ENCODE measurements around the gene COL1A2.

COL1A2 gene

DNA sequence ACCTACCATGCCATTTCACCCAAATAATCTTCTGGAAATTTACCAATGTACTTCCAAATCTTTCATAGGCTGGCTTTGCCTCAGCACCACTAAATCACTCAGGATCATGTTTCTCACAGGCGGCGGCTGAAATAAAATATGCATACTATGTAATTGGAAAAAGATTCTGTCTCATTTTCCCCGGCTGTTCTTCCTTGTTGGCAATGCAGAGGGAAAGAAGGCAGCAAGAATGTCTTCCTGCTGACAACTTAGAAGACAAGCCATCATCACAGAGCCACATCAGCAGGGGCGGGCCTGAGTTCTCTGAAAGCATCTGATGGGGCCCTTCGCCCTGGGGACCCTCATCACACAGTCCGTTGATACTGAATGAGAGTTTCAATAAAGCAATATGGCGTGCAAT lies 39.2 kb upstream of the COL1A2 start:
- no peak overlapping the region for H3K4me3 ChIP-seq (ENCODE audit: low read length)
- TF ChIP-seq, protein P1, sequence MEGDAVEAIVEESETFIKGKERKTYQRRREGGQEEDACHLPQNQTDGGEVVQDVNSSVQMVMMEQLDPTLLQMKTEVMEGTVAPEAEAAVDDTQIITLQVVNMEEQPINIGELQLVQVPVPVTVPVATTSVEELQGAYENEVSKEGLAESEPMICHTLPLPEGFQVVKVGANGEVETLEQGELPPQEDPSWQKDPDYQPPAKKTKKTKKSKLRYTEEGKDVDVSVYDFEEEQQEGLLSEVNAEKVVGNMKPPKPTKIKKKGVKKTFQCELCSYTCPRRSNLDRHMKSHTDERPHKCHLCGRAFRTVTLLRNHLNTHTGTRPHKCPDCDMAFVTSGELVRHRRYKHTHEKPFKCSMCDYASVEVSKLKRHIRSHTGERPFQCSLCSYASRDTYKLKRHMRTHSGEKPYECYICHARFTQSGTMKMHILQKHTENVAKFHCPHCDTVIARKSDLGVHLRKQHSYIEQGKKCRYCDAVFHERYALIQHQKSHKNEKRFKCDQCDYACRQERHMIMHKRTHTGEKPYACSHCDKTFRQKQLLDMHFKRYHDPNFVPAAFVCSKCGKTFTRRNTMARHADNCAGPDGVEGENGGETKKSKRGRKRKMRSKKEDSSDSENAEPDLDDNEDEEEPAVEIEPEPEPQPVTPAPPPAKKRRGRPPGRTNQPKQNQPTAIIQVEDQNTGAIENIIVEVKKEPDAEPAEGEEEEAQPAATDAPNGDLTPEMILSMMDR (IDR thresholded peaks at IDR 0.05; ENCODE audit: insufficient read depth, low read depth, low read length, missing control alignments) = no peak
- no peak for DNase-seq (ENCODE audit: low read depth)

DNA sequence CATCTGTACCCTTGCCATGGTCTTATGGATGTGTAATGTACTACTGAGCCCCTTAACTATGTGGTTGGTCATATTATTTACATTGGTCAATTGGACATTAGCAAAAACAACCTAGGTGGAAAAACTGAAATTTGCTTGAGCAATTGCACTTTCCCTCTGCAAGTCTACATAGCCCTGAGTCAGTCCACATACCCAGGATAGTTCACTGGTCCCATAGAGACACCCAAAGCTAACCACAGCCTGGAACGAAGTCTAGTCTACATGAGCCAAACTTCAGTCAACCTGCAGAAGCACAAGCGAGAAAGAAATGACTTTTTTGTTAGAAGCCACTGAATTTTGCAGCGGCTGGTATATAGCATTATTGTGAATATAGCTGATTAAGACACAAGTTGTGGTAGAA lies 37.6 kb upstream of the COL1A2 start:
- no peak overlapping the region for H3K4me3 ChIP-seq (ENCODE audit: low read length)
- no peak for DNase-seq (ENCODE audit: low read depth)

DNA sequence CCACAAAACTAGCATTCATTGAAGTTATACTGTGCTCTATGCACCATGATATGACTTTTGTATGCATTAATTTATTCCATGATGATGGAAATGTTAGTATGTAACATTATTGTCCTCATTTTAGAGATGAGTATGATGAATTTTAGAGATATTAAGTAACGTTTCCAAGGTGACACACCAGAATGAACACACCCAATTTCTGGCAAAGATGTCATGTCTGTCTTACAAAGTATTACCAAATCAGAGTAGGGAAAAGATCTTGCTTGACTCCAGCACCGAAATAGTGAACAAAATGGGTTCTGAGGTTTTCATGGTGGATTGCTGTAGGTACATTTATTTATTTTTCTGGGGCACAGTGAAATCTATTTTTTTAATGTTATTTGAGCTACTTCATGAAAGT lies 33.8 kb upstream of the COL1A2 start:
- TF ChIP-seq, protein P1 (IDR thresholded peaks at IDR 0.05; ENCODE audit: insufficient read depth, low read depth, low read length, missing control alignments) = no peak
- DNase-seq (ENCODE audit: low read depth) = no peak
- no peak overlapping the region for H3K4me3 ChIP-seq (ENCODE audit: low read length)

More for the DNA sequence above, 37.6 kb upstream of the COL1A2 start:
- TF ChIP-seq, protein P1 (IDR thresholded peaks at IDR 0.05; ENCODE audit: insufficient read depth, low read depth, low read length, missing control alignments) = no peak

DNA sequence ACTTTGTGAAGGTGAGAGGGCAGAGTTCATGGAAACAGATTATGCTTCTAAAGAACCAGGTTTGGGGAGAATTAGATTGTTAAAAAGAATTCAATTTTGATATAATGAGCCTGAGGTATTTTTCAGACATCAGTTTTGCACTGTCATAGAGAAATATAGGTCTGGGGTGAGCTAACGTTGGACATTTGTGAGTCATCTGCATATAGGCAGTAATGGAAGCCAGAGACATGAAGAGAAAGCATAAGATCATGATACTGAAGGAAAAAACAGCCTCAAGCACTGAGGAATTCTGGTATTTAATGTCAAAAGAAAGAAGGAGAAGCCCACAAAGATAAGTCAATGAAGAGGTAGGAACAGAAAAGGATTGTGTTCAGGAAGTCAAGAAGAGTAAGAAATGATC lies 32.4 kb upstream of the COL1A2 start:
- DNase-seq (ENCODE audit: low read depth) = no peak
- H3K4me3 ChIP-seq (ENCODE audit: low read length) = no peak overlapping the region
- TF ChIP-seq, protein P1 (IDR thresholded peaks at IDR 0.05; ENCODE audit: insufficient read depth, low read depth, low read length, missing control alignments) = no peak

DNA sequence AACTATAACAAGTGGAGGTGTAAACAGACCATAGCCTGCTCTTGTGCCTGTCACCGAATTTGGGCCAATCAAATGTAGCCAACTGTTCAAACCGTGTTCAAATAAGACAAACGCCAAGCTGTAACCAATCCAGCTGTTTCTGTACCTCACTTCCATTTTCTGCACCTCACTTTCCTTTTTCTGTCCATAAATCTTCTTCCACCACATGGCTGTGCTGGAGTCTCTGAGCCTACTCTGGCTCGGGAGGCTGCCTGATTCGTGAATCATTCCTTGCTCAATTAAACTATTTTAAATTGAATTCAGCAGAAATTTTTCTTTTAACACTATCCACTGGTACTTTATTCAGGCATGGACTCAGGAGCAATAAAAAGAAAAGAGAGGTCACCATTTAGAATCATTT lies 29.9 kb upstream of the COL1A2 start:
- no peak overlapping the region for H3K4me3 ChIP-seq (ENCODE audit: low read length)
- TF ChIP-seq, protein P1 (IDR thresholded peaks at IDR 0.05; ENCODE audit: insufficient read depth, low read depth, low read length, missing control alignments) = no peak
- DNase-seq (ENCODE audit: low read depth) = no peak

DNA sequence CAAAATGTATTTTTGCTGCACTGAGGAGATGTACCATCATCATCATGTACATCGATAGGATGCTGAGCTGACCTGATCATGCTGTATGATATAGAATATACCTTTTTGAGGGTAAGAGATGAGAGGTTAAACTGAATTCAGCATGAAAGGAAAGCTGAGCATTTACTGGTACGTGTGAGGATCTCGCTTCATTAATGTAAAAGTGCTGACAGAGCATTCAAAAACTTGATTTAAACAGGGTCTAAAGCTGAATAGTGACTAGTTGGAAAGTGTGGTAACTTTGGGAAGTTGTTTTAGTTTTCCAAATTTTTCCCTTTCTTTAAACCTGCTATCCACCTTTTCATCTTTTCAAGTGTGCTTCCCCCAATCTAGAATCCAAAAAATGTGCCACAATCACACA lies 28.5 kb upstream of the COL1A2 start:
- no peak for DNase-seq (ENCODE audit: low read depth)
- H3K4me3 ChIP-seq (ENCODE audit: low read length) = no peak overlapping the region

DNA sequence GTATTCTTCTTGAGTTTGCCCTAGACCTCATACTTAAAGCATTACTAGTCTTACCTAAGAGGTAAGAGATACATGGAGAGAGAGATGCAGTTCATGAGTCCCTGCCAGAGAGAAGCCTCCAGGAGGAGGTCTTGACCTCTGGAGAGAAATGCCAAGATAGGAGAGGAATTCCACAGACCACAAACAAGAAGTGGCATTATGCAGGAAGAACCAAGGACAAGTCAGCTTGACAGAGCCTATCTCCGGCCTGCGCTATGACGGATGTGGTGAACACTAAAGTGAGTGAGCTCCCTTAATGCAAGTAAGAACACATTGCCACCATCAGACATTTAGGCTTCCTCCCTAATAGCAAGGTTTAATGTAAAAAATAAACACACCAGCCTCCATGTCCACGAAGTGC lies 27.9 kb upstream of the COL1A2 start:
- no peak for DNase-seq (ENCODE audit: low read depth)
- no peak overlapping the region for H3K4me3 ChIP-seq (ENCODE audit: low read length)
- TF ChIP-seq, protein P1 (IDR thresholded peaks at IDR 0.05; ENCODE audit: insufficient read depth, low read depth, low read length, missing control alignments) = no peak

More for the DNA sequence above, 28.5 kb upstream of the COL1A2 start:
- TF ChIP-seq, protein P1 (IDR thresholded peaks at IDR 0.05; ENCODE audit: insufficient read depth, low read depth, low read length, missing control alignments) = no peak

Measured in epithelial cell of esophagus (primary cell).